IMR-90 (cell line): Measurements from ENCODE around the gene ZSCAN9. TPM values are rescaled to one million over a fixed set of nuclear protein-coding genes. Genes with fewer than 3 reads are reported as not detected.

Experiments used
- ATAC-seq: fragments of 200-7000 bp; cut with Tn5 transposase; 2 replicates; pipeline ENCODE4 v1.9.1; 2020; ENCODE audit warnings: low read depth, mild to moderate bottlenecking, moderate library complexity
- BruUV-seq: library from RNA; stranded (reverse); fragments of 400-500 nt; replicated peaks from 2 replicates; lab custom pipeline; 2021; lab: Mats Ljungman, UMichigan
- CTCF ChIA-PET: fragments of 300-600 bp; formaldehyde crosslinking; extraction: SDS; loops from one replicate; lab custom pipeline; 2021; ENCODE audit warnings: antibody characterized with exemption; lab: Yijun Ruan, JAX
- POLR2A ChIA-PET: fragments of 300-600 bp; sonication (Branson Sonifier 250); formaldehyde crosslinking; loops from one replicate; lab custom pipeline; 2022; ENCODE audit warnings: antibody characterized with exemption; ENCODE audit not compliant: unreplicated experiment; lab: Charles Lee
- DNase-seq: peaks from one replicate; pipeline ENCODE4 v3.0.0; 2013
- H2AFZ ChIP-seq: replicated peaks from 2 replicates; pipeline ENCODE3; 2013; ENCODE audit warnings: low read length, mild to moderate bottlenecking; ENCODE audit not compliant: poor library complexity
- H2AK5ac ChIP-seq: 2 replicates; pipeline ENCODE4 v1.6.1; 2013; ENCODE audit warnings: low read depth, low read length, inconsistent platforms
- H2AK9ac ChIP-seq: replicated peaks from 2 replicates; pipeline ENCODE3; 2013; ENCODE audit warnings: mild to moderate bottlenecking, low read depth, low read length, moderate library complexity; ENCODE audit not compliant: poor library complexity
- H2BK120ac ChIP-seq: 2 replicates; pipeline ENCODE4 v1.6.1; 2013; ENCODE audit warnings: low read depth, low read length, inconsistent platforms
- H2BK15ac ChIP-seq: 3 replicates; pipeline ENCODE4 v1.6.1; 2013; ENCODE audit warnings: low read depth, low read length, inconsistent platforms
- H2BK20ac ChIP-seq: 2 replicates; pipeline ENCODE4 v1.6.1; 2013; ENCODE audit warnings: low read depth, mild to moderate bottlenecking, inconsistent platforms, low read length, moderate library complexity
- H2BK5ac ChIP-seq: 2 replicates; pipeline ENCODE4 v1.6.1; 2013; ENCODE audit warnings: mild to moderate bottlenecking, low read depth, low read length, inconsistent platforms; ENCODE audit not compliant: poor library complexity, severe bottlenecking
- H3K14ac ChIP-seq: replicated peaks from 2 replicates; pipeline ENCODE4 v1.6.1; 2013; ENCODE audit warnings: low read depth, low read length, inconsistent platforms
- H3K18ac ChIP-seq: 2 replicates; pipeline ENCODE4 v1.6.1; 2013; ENCODE audit warnings: low read depth, low read length, control low read depth
- H3K23ac ChIP-seq: 2 replicates; pipeline ENCODE4 v1.6.1; 2013; ENCODE audit warnings: low read depth, low read length, inconsistent platforms
- H3K27ac ChIP-seq: 2 replicates; pipeline ENCODE4 v1.5.1; 2013; ENCODE audit warnings: mild to moderate bottlenecking, control low read depth, low read length; ENCODE audit not compliant: insufficient read depth
- H3K27me3 ChIP-seq: 2 replicates; pipeline ENCODE4 v1.6.1; 2013; ENCODE audit warnings: low read length; ENCODE audit not compliant: control insufficient read depth, insufficient read depth
- H3K36me3 ChIP-seq: 2 replicates; pipeline ENCODE4 v1.6.1; 2013; ENCODE audit warnings: low read length, mixed read lengths; ENCODE audit not compliant: control insufficient read depth, insufficient read depth
- H3K4ac ChIP-seq: 2 replicates; pipeline ENCODE4 v1.6.1; 2013; ENCODE audit warnings: low read depth, low read length, inconsistent platforms
- H3K4me1 ChIP-seq: 2 replicates; pipeline ENCODE4 v1.6.1; 2013; ENCODE audit warnings: low read length, mixed read lengths; ENCODE audit not compliant: control insufficient read depth, insufficient read depth
- H3K4me2 ChIP-seq: 2 replicates; pipeline ENCODE4 v1.6.1; 2013; ENCODE audit warnings: low read depth, mild to moderate bottlenecking, control low read depth, low read length, moderate library complexity
- H3K4me3 ChIP-seq: 2 replicates; pipeline ENCODE4 v1.5.1; 2013; ENCODE audit warnings: low read depth, mild to moderate bottlenecking, control low read depth, low read length, moderate library complexity; ENCODE audit not compliant: insufficient read depth
- H3K56ac ChIP-seq: 2 replicates; pipeline ENCODE4 v1.6.1; 2013; ENCODE audit warnings: low read length, inconsistent platforms; ENCODE audit not compliant: insufficient read depth; ENCODE audit errors: extremely low read depth
- H3K79me1 ChIP-seq, 2 experiments: 2 replicates each; pipeline ENCODE4 v1.6.1; 2013; ENCODE audit warnings: low read length in 2 of 2, inconsistent platforms in 1 of 2, low read depth in 1 of 2
- H3K9ac ChIP-seq: 2 replicates; pipeline ENCODE4 v1.6.1; 2013; ENCODE audit warnings: low read depth, low read length, control low read depth
- H3K9me1 ChIP-seq: 2 replicates; pipeline ENCODE4 v1.6.1; 2013; ENCODE audit warnings: low read length, inconsistent platforms; ENCODE audit not compliant: insufficient read depth
- H3K9me3 ChIP-seq: 2 replicates; pipeline ENCODE4 v1.6.1; 2013; ENCODE audit warnings: low read length; ENCODE audit not compliant: control insufficient read depth, insufficient read depth
- H4K20me1 ChIP-seq: 2 replicates; pipeline ENCODE4 v1.6.1; 2013; ENCODE audit warnings: low read length, inconsistent platforms; ENCODE audit not compliant: insufficient read depth
- H4K5ac ChIP-seq: 2 replicates; pipeline ENCODE4 v1.6.1; 2013; ENCODE audit warnings: mild to moderate bottlenecking, low read depth, low read length, control low read depth
- H4K8ac ChIP-seq, 2 experiments: 2 replicates each; pipeline ENCODE4 v1.6.1; 2013; ENCODE audit warnings: low read depth in 2 of 2, low read length in 2 of 2, control low read depth in 1 of 2, inconsistent platforms in 1 of 2
- H4K91ac ChIP-seq: 2 replicates; pipeline ENCODE4 v1.6.1; 2013; ENCODE audit warnings: low read depth, low read length, inconsistent platforms; ENCODE audit not compliant: insufficient read depth
- BHLHE40 ChIP-seq: fragments of 150-350 bp; IDR thresholded peaks from 2 replicates; pipeline ENCODE4 v1.6.1; 2016; ENCODE audit warnings: mild to moderate bottlenecking, low read depth, low read length
- CHD1 ChIP-seq: IDR thresholded peaks from 2 replicates; pipeline ENCODE4 v1.6.1; 2012; ENCODE audit warnings: low read depth, low read length, improper control_type of control experiment
- ELK1 ChIP-seq: fragments of 150-350 bp; IDR thresholded peaks from 2 replicates; pipeline ENCODE4 v1.6.1; 2016; ENCODE audit warnings: low read depth, mild to moderate bottlenecking, low read length, moderate library complexity, borderline replicate concordance
- MAFK ChIP-seq: IDR thresholded peaks from 2 replicates; pipeline ENCODE4 v1.6.1; 2012; ENCODE audit warnings: low read depth, low read length, improper control_type of control experiment
- MAZ ChIP-seq: IDR thresholded peaks from 2 replicates; pipeline ENCODE4 v1.6.1; 2012; ENCODE audit warnings: low read depth, mild to moderate bottlenecking, low read length, improper control_type of control experiment, moderate library complexity, borderline replicate concordance
- NFE2L2 ChIP-seq: fragments of 150-350 bp; IDR thresholded peaks from 2 replicates; pipeline ENCODE4 v1.6.1; 2016; ENCODE audit warnings: low read depth, mild to moderate bottlenecking, low read length
- RCOR1 ChIP-seq: IDR thresholded peaks from 2 replicates; pipeline ENCODE4 v1.6.1; 2012; ENCODE audit warnings: mild to moderate bottlenecking, low read length, improper control_type of control experiment; ENCODE audit not compliant: insufficient replicate concordance
- RFX5 ChIP-seq: IDR thresholded peaks from 2 replicates; pipeline ENCODE4 v1.8.0; 2012; ENCODE audit warnings: low read depth, mild to moderate bottlenecking, low read length, moderate library complexity
- SMC3 ChIP-seq: fragments of 150-350 bp; IDR thresholded peaks from 2 replicates; pipeline ENCODE4 v1.6.1; 2016; ENCODE audit warnings: low read depth, mild to moderate bottlenecking, antibody characterized with exemption, low read length, moderate library complexity
- WGBS, 2 experiments: methylation state at CpG; one replicate each; pipeline versions ENCODE4 v1.1.5 to v1.1.7; 2013; ENCODE audit warnings: missing lambda C conversion rate in 2 of 2; ENCODE audit not compliant: insufficient read length in 1 of 2; ENCODE audit errors: extremely low coverage in 2 of 2; 5-methylcytosine and 5-hydroxymethylcytosine counted together
- dilution Hi-C: fragments of 300-500 bp; cut with HindIII; formaldehyde crosslinking; loops from one replicate; pipeline ENCODE4 v1.14.3; 2018; ENCODE audit warnings: low sequenced_read_pairs; ENCODE audit not compliant: unreplicated experiment
- in situ Hi-C: fragments of 300-500 bp; cut with MboI; formaldehyde crosslinking; loops from 3 replicates; pipeline ENCODE4 v1.14.3; 2019; ENCODE audit warnings: low sequenced_read_pairs, inconsistent platforms, mixed read lengths
- intact Hi-C: fragments of 100-400 bp; cut with micrococcal nuclease; formaldehyde crosslinking; loops from 2 replicates; pipeline ENCODE4 v1.10.0; 2022
- polyA plus RNA-seq, 3 experiments: library from polyadenylated mRNA; depleted of rRNA; stranded (reverse); fragments of >200 nt; gene quantifications; 2 replicates each; pipeline ENCODE4 v1.2.3, GENCODE V29; 2012; ENCODE audit warnings: low replicate concordance in 1 of 3
- total RNA-seq: library from RNA; depleted of rRNA; stranded (reverse); fragments of >200 nt; gene quantifications from 2 replicates; pipeline ENCODE4 v1.2.3, GENCODE V29; 2012

Gene ZSCAN9
- total and polyA plus RNA-seq, 2 of the 4 experiments (the other 2 are of a cell fraction): 13.7 to 17.7 TPM

- H3K4me1 ChIP-seq: peaks cover 7% of the 10 kb centered on the region
- no peak overlapping the region for H2AK5ac ChIP-seq
- ATAC-seq (no peak), DNase-seq (no peak)
- no peak overlapping the region for H4K8ac ChIP-seq
- H3K9me1 ChIP-seq: 0 out of 2 replicates have a peak, but pooled peaks cover 3% of the 10 kb centered on the region
- WGBS, 2 experiments: no CpG with 5 or more reads among the region's 2 CpGs
- no peak overlapping the region for H2AK9ac ChIP-seq
- no peak overlapping the region for H3K18ac ChIP-seq
- POLR2A ChIA-PET: no interaction called here
- no peak overlapping the region for H2BK5ac ChIP-seq
- H3K79me1 ChIP-seq: peaks cover 7 to 24% of the 10 kb centered on the region in 2 experiments
- in situ Hi-C loops: no loop called here
- TF ChIP-seq MAFK (no peak), MAZ (no peak), RCOR1 (no peak), CHD1 (no peak), ELK1 (no peak), RFX5 (no peak), NFE2L2 (no peak), BHLHE40 (no peak), SMC3 (no peak)
- CTCF ChIA-PET: no interaction called here
- H3K27ac ChIP-seq: no peak overlapping the region
- no peak overlapping the region for H3K9ac ChIP-seq
- H3K56ac ChIP-seq: no peak overlapping the region
- intact Hi-C loops: loop anchor here (5.0 kb wide), 1 partner anchor 107 kb away; no protein-coding TSS in a partner anchor
- no peak overlapping the region for H2AFZ ChIP-seq
- 0 out of 2 replicates have a peak overlapping the region, but pooled peaks have one; percentile 17 for H3K4me3 ChIP-seq
- H3K23ac ChIP-seq: no peak overlapping the region
- dilution Hi-C loops: no loop called here
- peak overlapping the region; percentile 81 for H3K4me2 ChIP-seq
- H2BK20ac ChIP-seq: no peak overlapping the region
- H3K27me3 ChIP-seq: no peaks in the 10 kb centered on the region
- H2BK15ac ChIP-seq: no peak overlapping the region
- no peak overlapping the region for H3K14ac ChIP-seq
- no peaks in the 10 kb centered on the region for H4K20me1 ChIP-seq
- no peaks in the 10 kb centered on the region for H3K9me3 ChIP-seq
- H4K91ac ChIP-seq: no peak overlapping the region
- no peak overlapping the region for H3K4ac ChIP-seq
- no peak overlapping the region for H2BK120ac ChIP-seq
- no TSS peak for BruUV-seq
- H4K5ac ChIP-seq: no peak overlapping the region
- peaks cover 17% of the 10 kb centered on the region for H3K36me3 ChIP-seq
Observed at GRCh38 chr6:28250747-28251146, 25.7 kb downstream of the ZSCAN9 start.
